ENCODE measurements around the gene DUOX1.

DUOX1 gene

GRCh38 chr15:45150481-45150880, 20.7 kb downstream of the DUOX1 start:
- no peak for TF ChIP-seq CTCF (conservative IDR thresholded peaks at IDR 0.05; ENCODE audit: control insufficient read depth, insufficient read depth, low read depth, low read length)
- no peak overlapping the region for H3K4me3 ChIP-seq (ENCODE audit: control insufficient read depth, low read depth, low read length)
- DNase-seq (ENCODE audit: low read depth), result no peak

- no peak for TF ChIP-seq CTCF (conservative IDR thresholded peaks at IDR 0.05; ENCODE audit: control insufficient read depth, insufficient read depth, low read depth, low read length)
- no peak for DNase-seq (ENCODE audit: low read depth)
- H3K4me3 ChIP-seq (ENCODE audit: control insufficient read depth, low read depth, low read length), result no peak overlapping the region
Measured at GRCh38 chr15:45150997-45151396, 21.2 kb downstream of the DUOX1 start.

- no peak for DNase-seq (ENCODE audit: low read depth)
- TF ChIP-seq CTCF (conservative IDR thresholded peaks at IDR 0.05; ENCODE audit: control insufficient read depth, insufficient read depth, low read depth, low read length), result no peak
- no peak overlapping the region for H3K4me3 ChIP-seq (ENCODE audit: control insufficient read depth, low read depth, low read length)
Measured at GRCh38 chr15:45151998-45152828, 22.4 kb downstream of the DUOX1 start.

GRCh38 chr15:45155739-45156138, 25.9 kb downstream of the DUOX1 start:
- no peak overlapping the region for H3K4me3 ChIP-seq (ENCODE audit: control insufficient read depth, low read depth, low read length)
- TF ChIP-seq CTCF (conservative IDR thresholded peaks at IDR 0.05; ENCODE audit: control insufficient read depth, insufficient read depth, low read depth, low read length), result no peak
- no peak for DNase-seq (ENCODE audit: low read depth)

GRCh38 chr15:45156744-45157455, 27.1 kb downstream of the DUOX1 start:
- no peak overlapping the region for H3K4me3 ChIP-seq (ENCODE audit: control insufficient read depth, low read depth, low read length)
- no peak for TF ChIP-seq CTCF (conservative IDR thresholded peaks at IDR 0.05; ENCODE audit: control insufficient read depth, insufficient read depth, low read depth, low read length)
- DNase-seq (ENCODE audit: low read depth), result peak; percentile 84

- H3K4me3 ChIP-seq (ENCODE audit: control insufficient read depth, low read depth, low read length), result no peak overlapping the region
- peak; percentile 85 for DNase-seq (ENCODE audit: low read depth)
- TF ChIP-seq CTCF (conservative IDR thresholded peaks at IDR 0.05; ENCODE audit: control insufficient read depth, insufficient read depth, low read depth, low read length), result no peak
Measured at GRCh38 chr15:45157974-45158373, 28.2 kb downstream of the DUOX1 start.

Measured in fibroblast of mammary gland (primary cell).